ENCODE measurements around the gene NFIC. TPM values are rescaled to one million over a fixed set of nuclear protein-coding genes. Genes with fewer than 3 reads are reported as not detected.

Gene NFIC
- polyA plus RNA-seq, 1 of the 3 experiments (the other 2 are of a cell fraction), result 7.2 TPM

- Histone ChIP-seq H3K4me3 (ENCODE audit: low read depth in 2 of 2, low read length in 1 of 2) (no peak overlapping the region), H3K9ac (peak overlapping the region; percentile 25; the same call in 1 of the 2 replicates), H3K27ac (ENCODE audit: low read depth in 2 of 2, low read length in 1 of 2) (peak overlapping the region; percentile 66 to 96), H3K27me3 (ENCODE audit: insufficient read depth) (no peaks in the 10 kb centered on the region), H3K4me1 (ENCODE audit: control insufficient read depth in 1 of 2, insufficient read depth in 2 of 2, low read depth in 1 of 2, low read length in 1 of 2) (peaks cover 28 to 50% of the 10 kb centered on the region in 2 experiments; a peak in 3 of 4 replicates), H3F3A (replicated peaks; ENCODE audit: insufficient read depth) (peaks cover 8% of the 10 kb centered on the region), H3K9me2 (no peaks in the 10 kb centered on the region), H3K36me3 (replicated peaks in 1 of 2; ENCODE audit: control insufficient read depth in 1 of 2, insufficient read depth in 2 of 2, low read length in 1 of 2) (peaks cover 0 to 6% of the 10 kb centered on the region in 2 experiments), H3K79me2 (ENCODE audit: insufficient read depth) (peaks cover 99% of the 10 kb centered on the region), H2AFZ (ENCODE audit: low read depth) (no peak overlapping the region), H3K9me3 (no peaks in the 10 kb centered on the region), H3K4me2 (peak overlapping the region; percentile 76; the same call in 1 of the 2 replicates), H4K20me1 (ENCODE audit: insufficient read depth) (peaks cover 73% of the 10 kb centered on the region)
- WGBS (ENCODE audit: low lambda C conversion rate), result 77% methylated on average over 8 of the region's 42 CpGs
- POLR2A ChIA-PET, result interaction anchor here (0.7 to 2.8 kb wide), 11 partner anchors 9 to 51 kb away, joined by 3 to 21 read pairs (median 5); no protein-coding TSS in a partner anchor
- DNase-seq, result peak; percentile 98
- CTCF ChIA-PET, result interaction anchor here (0.8 to 5.6 kb wide), 8 partner anchors 9 to 85 kb away, joined by 3 to 38 read pairs (median 5); no protein-coding TSS in a partner anchor
- TF ChIP-seq, protein P1, sequence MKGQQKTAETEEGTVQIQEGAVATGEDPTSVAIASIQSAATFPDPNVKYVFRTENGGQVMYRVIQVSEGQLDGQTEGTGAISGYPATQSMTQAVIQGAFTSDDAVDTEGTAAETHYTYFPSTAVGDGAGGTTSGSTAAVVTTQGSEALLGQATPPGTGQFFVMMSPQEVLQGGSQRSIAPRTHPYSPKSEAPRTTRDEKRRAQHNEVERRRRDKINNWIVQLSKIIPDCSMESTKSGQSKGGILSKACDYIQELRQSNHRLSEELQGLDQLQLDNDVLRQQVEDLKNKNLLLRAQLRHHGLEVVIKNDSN (IDR thresholded peaks at IDR 0.05; ENCODE audit: borderline replicate concordance, low read depth), result peak; percentile 8; the same call in 1 of the 2 replicates
- TF ChIP-seq EP300 (IDR thresholded peaks at IDR 0.05; ENCODE audit: borderline replicate concordance in 1 of 2, low read depth in 1 of 2, low read length in 1 of 2) (peak; percentile 36 to 78; a peak in 1 of 4 replicates), RAD21 (IDR thresholded peaks at IDR 0.05; ENCODE audit: low read length) (peak; percentile 32), SMC3 (IDR thresholded peaks at IDR 0.05; ENCODE audit: low read depth, low read length) (no peak; the same call in 1 of the 2 replicates), REST (IDR thresholded peaks at IDR 0.05; ENCODE audit: low read depth, low read length) (no peak), ELF1 (IDR thresholded peaks at IDR 0.05) (no peak), MEF2A (IDR thresholded peaks at IDR 0.05; ENCODE audit: borderline replicate concordance, low read depth) (no peak), NFIC (IDR thresholded peaks at IDR 0.05; ENCODE audit: borderline replicate concordance) (peak; percentile 99), RCOR1 (IDR thresholded peaks at IDR 0.05; ENCODE audit: low read length) (peak; percentile 66), PBX3 (IDR thresholded peaks at IDR 0.05) (peak; percentile 79), POLR2AphosphoS5 (IDR thresholded peaks at IDR 0.05; ENCODE audit: low read depth, low read length) (peak; percentile 53; the same call in 1 of the 2 replicates), JUND (IDR thresholded peaks at IDR 0.05) (no peak; the same call in 1 of the 2 replicates), FOXM1 (IDR thresholded peaks at IDR 0.05; ENCODE audit: low read depth) (no peak), SIN3A (IDR thresholded peaks at IDR 0.05; ENCODE audit: borderline replicate concordance, low read depth, low read length) (no peak), TAF1 (IDR thresholded peaks at IDR 0.05; ENCODE audit: borderline replicate concordance, low read depth, low read length) (0 out of 2 replicates have a peak, but pooled peaks have one; percentile 9), IRF3 (IDR thresholded peaks at IDR 0.05; ENCODE audit: low read depth, low read length) (no peak), TEAD4 (IDR thresholded peaks at IDR 0.05; ENCODE audit: borderline replicate concordance, insufficient read depth) (0 out of 2 replicates have a peak, but pooled peaks have one; percentile 16)
- TF ChIP-seq, protein P2, sequence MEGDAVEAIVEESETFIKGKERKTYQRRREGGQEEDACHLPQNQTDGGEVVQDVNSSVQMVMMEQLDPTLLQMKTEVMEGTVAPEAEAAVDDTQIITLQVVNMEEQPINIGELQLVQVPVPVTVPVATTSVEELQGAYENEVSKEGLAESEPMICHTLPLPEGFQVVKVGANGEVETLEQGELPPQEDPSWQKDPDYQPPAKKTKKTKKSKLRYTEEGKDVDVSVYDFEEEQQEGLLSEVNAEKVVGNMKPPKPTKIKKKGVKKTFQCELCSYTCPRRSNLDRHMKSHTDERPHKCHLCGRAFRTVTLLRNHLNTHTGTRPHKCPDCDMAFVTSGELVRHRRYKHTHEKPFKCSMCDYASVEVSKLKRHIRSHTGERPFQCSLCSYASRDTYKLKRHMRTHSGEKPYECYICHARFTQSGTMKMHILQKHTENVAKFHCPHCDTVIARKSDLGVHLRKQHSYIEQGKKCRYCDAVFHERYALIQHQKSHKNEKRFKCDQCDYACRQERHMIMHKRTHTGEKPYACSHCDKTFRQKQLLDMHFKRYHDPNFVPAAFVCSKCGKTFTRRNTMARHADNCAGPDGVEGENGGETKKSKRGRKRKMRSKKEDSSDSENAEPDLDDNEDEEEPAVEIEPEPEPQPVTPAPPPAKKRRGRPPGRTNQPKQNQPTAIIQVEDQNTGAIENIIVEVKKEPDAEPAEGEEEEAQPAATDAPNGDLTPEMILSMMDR (IDR thresholded peaks at IDR 0.05), result no peak
- TF ChIP-seq, protein P3, sequence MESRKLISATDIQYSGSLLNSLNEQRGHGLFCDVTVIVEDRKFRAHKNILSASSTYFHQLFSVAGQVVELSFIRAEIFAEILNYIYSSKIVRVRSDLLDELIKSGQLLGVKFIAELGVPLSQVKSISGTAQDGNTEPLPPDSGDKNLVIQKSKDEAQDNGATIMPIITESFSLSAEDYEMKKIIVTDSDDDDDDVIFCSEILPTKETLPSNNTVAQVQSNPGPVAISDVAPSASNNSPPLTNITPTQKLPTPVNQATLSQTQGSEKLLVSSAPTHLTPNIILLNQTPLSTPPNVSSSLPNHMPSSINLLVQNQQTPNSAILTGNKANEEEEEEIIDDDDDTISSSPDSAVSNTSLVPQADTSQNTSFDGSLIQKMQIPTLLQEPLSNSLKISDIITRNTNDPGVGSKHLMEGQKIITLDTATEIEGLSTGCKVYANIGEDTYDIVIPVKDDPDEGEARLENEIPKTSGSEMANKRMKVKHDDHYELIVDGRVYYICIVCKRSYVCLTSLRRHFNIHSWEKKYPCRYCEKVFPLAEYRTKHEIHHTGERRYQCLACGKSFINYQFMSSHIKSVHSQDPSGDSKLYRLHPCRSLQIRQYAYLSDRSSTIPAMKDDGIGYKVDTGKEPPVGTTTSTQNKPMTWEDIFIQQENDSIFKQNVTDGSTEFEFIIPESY (IDR thresholded peaks at IDR 0.05; ENCODE audit: borderline replicate concordance, low read depth), result peak; percentile 16; the same call in 1 of the 2 replicates
Observed at GRCh38 chr19:3387645-3388589, 21.5 kb downstream of the NFIC start.

Measured in SK-N-SH (cell line).